Colonic mucosa (tissue), 4 donors: Measurements from ENCODE around the gene GNAO1. TPM values are rescaled to one million over a fixed set of nuclear protein-coding genes. Genes with fewer than 3 reads are reported as not detected.

ENCODE experiments used
- DNase-seq: peaks from one replicate; pipeline ENCODE4 v3.0.0-alpha.2; 2020
- H3K27ac ChIP-seq: fragments of 200-600 bp; one replicate; pipeline ENCODE4 v1.8.0; 2021
- H3K27me3 ChIP-seq: fragments of 200-600 bp; one replicate; pipeline ENCODE4 v1.8.0; 2021
- H3K36me3 ChIP-seq: fragments of 200-600 bp; one replicate; pipeline ENCODE4 v1.8.0; 2021
- H3K4me1 ChIP-seq: fragments of 200-600 bp; one replicate; pipeline ENCODE4 v1.8.0; 2021; ENCODE audit warnings: mild to moderate bottlenecking
- H3K4me3 ChIP-seq: fragments of 200-600 bp; one replicate; pipeline ENCODE4 v1.8.0; 2021
- H3K9ac ChIP-seq, 2 donors: one replicate each; pipeline ENCODE4 v1.7.0; 2013; ENCODE audit warnings: control low read depth in 2 of 2, low read depth in 2 of 2, low read length in 2 of 2
- H3K9me3 ChIP-seq: fragments of 200-600 bp; one replicate; pipeline ENCODE4 v1.8.0; 2021
- CTCF ChIP-seq: fragments of 200-600 bp; IDR thresholded peaks from one replicate; pipeline ENCODE4 v1.8.0; 2022; ENCODE audit warnings: antibody characterized with exemption, mild to moderate bottlenecking
- intact Hi-C: fragments of 100-400 bp; cut with DNase I; formaldehyde crosslinking; loops from one replicate; pipeline ENCODE4 v1.14.1; 2022
- total RNA-seq, 2 donors: library from RNA; stranded (reverse); fragmentation: NEBNext Ultra II Directional in 1 of 2; extraction: Animal tissue kit (Norgen Biotek cat#: 25700) in 1 of 2; gene quantifications; one replicate each; pipeline ENCODE4 v1.2.1, GENCODE V29; 2021
- donor health status: healthy.
- donor health status: DM: no; HTN: no; CAD: no.
- donor health status: DM: no; HTN: no; CAD: no.

The GNAO1 gene
- total RNA-seq, 2 donors from 2014 or later: 1.7 to 10.8 TPM

GRCh38 chr16:56305956-56306565 is 114.8 kb downstream of the GNAO1 start:
- H3K36me3 ChIP-seq: no peaks in the 10 kb centered on the region
- no peak overlapping the region for H3K27ac ChIP-seq
- no peaks in the 10 kb centered on the region for H3K4me1 ChIP-seq
- intact Hi-C loops: no loop called here
- TF ChIP-seq CTCF: no peak
- no peak for DNase-seq
- no peak overlapping the region for H3K4me3 ChIP-seq
- H3K9me3 ChIP-seq: no peaks in the 10 kb centered on the region
- H3K9ac ChIP-seq: no peak overlapping the region
- no peaks in the 10 kb centered on the region for H3K27me3 ChIP-seq

- Histone ChIP-seq H3K36me3 (no peaks in the 10 kb centered on the region), H3K4me3 (no peak overlapping the region), H3K4me1 (no peaks in the 10 kb centered on the region), H3K27ac (no peak overlapping the region), H3K9ac (no peak overlapping the region), H3K27me3 (no peaks in the 10 kb centered on the region), H3K9me3 (no peaks in the 10 kb centered on the region)
- no peak for DNase-seq
- TF ChIP-seq CTCF: no peak
- intact Hi-C loops: no loop called here
Measured at GRCh38 chr16:56306690-56307533, 115.6 kb downstream of the GNAO1 start.

- no peaks in the 10 kb centered on the region for H3K27me3 ChIP-seq
- TF ChIP-seq CTCF: no peak
- intact Hi-C loops: no loop called here
- H3K4me3 ChIP-seq: no peak overlapping the region
- H3K9me3 ChIP-seq: no peaks in the 10 kb centered on the region
- no peak overlapping the region for H3K27ac ChIP-seq
- H3K4me1 ChIP-seq: no peaks in the 10 kb centered on the region
- no peak overlapping the region for H3K9ac ChIP-seq
- H3K36me3 ChIP-seq: no peaks in the 10 kb centered on the region
- DNase-seq: no peak
Measured at GRCh38 chr16:56307534-56307873, 116.2 kb downstream of the GNAO1 start.

GRCh38 chr16:56309008-56309407 is 117.7 kb downstream of the GNAO1 start:
- intact Hi-C loops: no loop called here
- Histone ChIP-seq H3K27me3 (no peaks in the 10 kb centered on the region), H3K9ac (no peak overlapping the region), H3K4me3 (no peak overlapping the region), H3K36me3 (no peaks in the 10 kb centered on the region), H3K9me3 (no peaks in the 10 kb centered on the region), H3K27ac (no peak overlapping the region), H3K4me1 (no peaks in the 10 kb centered on the region)
- no peak for TF ChIP-seq CTCF
- no peak for DNase-seq

- H3K9ac ChIP-seq: no peak overlapping the region
- H3K27me3 ChIP-seq: no peaks in the 10 kb centered on the region
- DNase-seq: no peak
- no peak for TF ChIP-seq CTCF
- no peak overlapping the region for H3K4me3 ChIP-seq
- H3K27ac ChIP-seq: no peak overlapping the region
- no peaks in the 10 kb centered on the region for H3K9me3 ChIP-seq
- intact Hi-C loops: no loop called here
- H3K4me1 ChIP-seq: no peaks in the 10 kb centered on the region
- H3K36me3 ChIP-seq: no peaks in the 10 kb centered on the region
Measured at GRCh38 chr16:56310690-56311089, 119.4 kb downstream of the GNAO1 start.
